DOHH2 (cell line): ENCODE measurements around the gene CLEC12A.

Source experiments
- CTCF ChIP-seq: fragments of 200-600 bp; sonication (generic); IDR thresholded peaks from one replicate; pipeline ENCODE4 v1.5.1; 2014; ENCODE audit warnings: antibody characterized with exemption, mild to moderate bottlenecking, low read depth, low read length; ENCODE audit not compliant: poor library complexity, severe bottlenecking
- EZH2phosphoT487 ChIP-seq: fragments of 200-600 bp; sonication (generic); IDR thresholded peaks from 2 replicates; pipeline ENCODE4 v1.6.1; 2017; ENCODE audit warnings: borderline replicate concordance, mild to moderate bottlenecking, antibody characterized with exemption, low read length, moderate library complexity, mixed read lengths

- TF ChIP-seq CTCF (no peak), EZH2phosphoT487 (no peak)
These were observed 38.9 kb upstream of the CLEC12A start, which contains the start of gene CLEC2A for GRCh38 chr12:9932270-9932669.
